ENCODE data around the gene S1PR1. TPM values are rescaled to one million over a fixed set of nuclear protein-coding genes. Genes with fewer than 3 reads are reported as not detected.
A peak's percentile ranks its signal among the peaks of the same experiment; 100 is the strongest.

Gene S1PR1
- total RNA-seq, 1 donor from 2014 or later, result 28.9 TPM

- DNase-seq, result no peak
These were observed 43.3 kb downstream of the S1PR1 start for GRCh38 chr1:101280049-101280592.

DNA sequence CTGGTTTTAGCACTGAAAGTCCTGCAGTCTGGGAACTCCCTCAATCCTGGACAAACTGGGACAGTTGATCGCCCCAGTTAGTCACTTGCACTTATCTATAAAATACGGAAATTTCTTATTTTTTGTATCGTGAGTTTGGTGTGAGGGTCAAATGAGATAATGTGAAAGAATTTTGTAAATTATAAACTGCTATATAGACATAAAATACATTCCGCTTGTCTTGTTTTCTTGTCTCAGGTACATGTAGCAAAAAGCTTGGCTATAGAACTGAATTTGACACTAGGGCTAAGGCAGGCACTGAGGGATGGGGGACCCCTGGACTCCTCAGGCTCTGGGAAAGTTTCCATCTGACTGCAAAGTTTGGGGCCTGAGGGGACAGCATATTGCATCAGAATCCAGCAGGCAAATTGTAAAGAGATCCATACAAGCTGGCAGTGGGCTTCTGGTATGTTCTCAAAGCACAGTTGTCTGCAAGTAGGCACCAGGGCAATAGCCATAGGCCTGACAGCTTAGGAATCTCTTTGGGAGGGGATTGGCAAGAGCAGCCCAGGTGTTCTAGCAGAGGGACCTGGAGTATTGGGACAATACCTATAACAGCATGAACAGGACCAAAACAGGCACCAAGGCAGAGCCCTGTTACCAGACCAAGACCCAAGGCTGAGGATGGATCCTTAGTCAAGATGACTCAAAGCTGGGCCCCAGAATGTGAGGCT, 44.3 kb downstream of the S1PR1 start:
- no peak for DNase-seq

DNA sequence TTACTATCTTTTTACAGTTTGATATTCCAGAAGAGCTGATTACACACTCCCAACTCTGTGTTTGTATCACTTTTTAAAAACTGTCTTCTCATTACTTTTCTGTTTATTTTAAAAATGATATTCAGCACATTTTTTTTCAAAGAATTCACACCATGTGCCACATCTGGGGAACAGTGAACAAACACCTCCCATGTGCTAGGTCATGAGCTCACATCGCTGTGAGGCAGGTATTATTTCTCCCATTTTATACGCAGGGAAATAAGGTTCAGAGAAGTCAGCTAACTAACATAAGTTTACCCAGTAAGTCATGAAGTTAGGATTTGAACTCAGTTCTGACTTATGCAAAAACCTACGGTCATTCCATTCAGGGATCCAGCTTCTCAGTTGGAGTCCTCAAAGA, 44.9 kb downstream of the S1PR1 start:
- DNase-seq, result no peak

GRCh38 chr1:101282314-101283038, 45.7 kb downstream of the S1PR1 start:
- no peak for DNase-seq

- DNase-seq, result no peak
These were observed 46.6 kb downstream of the S1PR1 start for GRCh38 chr1:101283443-101283842.

DNA sequence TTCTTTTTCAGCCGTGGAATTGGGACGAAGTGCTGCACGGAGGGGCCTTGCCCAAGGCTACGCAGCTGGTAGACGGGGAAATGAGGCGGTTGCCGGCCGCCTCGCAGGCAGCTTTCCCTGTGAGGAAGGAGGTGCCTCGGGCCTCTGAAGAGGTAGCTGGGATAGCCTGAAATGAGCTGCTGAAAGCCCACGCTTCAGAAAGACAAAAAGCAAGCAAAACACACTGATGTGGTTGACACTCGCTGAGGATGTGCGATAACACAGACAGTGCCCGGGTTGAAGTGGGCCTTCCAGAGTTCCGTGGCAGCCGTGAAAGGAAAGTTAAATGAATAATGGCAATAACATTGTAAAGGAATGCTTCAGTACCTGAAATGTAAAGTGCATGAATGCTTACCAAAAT, 47.2 kb downstream of the S1PR1 start:
- no peak for DNase-seq

GRCh38 chr1:101284622-101285218, 47.9 kb downstream of the S1PR1 start:
- no peak for DNase-seq

- DNase-seq, result no peak
These were observed 49.2 kb downstream of the S1PR1 start for GRCh38 chr1:101285922-101286570.

- peak; percentile 84 for DNase-seq
These were observed 51.7 kb downstream of the S1PR1 start for GRCh38 chr1:101288491-101288944.

DNA sequence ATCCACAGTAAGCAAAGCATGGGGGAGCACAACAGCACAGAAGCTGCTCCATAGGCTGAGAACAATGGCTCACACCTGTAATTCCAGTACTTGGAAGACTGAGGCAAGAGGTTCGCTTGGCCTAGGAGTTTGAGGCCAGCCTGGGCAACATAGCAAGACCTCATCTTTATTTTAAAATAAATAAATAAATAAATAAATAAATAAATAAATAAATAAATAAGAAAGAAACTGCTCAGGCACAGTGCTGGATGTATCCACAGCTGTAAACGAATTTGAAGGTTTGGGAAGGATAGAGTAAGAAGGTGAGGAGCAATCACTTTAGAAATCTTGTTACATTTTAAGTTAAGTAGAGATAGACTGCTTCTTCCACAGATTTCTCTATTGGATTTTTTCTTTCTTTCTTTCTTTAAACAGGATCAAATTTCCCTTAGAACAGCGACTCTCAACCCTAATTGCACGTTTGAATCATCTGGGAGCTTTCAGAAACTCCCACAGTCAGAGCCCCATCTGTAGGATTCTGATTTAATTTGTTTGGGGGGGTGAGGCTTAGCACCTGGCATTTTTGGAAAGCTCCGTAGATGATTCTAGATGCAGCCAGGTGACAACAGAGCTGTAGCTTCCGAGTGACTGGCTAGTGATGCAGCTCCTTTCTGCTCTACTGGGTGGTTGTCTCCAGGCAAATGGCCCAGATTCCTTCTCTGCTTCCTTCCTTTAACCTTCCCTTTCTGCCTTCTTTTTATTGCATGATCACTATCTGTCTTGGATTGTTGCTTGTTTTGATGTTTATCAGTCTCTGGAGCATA, 53.5 kb downstream of the S1PR1 start:
- no peak for DNase-seq

Other genes with a start within 250 kb of the S1PR1 start
- gene DPH5, start 211.2 kb upstream of the S1PR1 start, total RNA-seq, result 31.9 TPM

All from tongue (tissue), 2 donors.